ENCODE measurements around the gene KRT80. TPM values are rescaled to one million over a fixed set of nuclear protein-coding genes. Genes with fewer than 3 reads are reported as not detected.
A peak's percentile ranks its signal among the peaks of the same experiment; 100 is the strongest.

Gene KRT80
- total RNA-seq, 1 donor from 2014 or later: not detected

DNA sequence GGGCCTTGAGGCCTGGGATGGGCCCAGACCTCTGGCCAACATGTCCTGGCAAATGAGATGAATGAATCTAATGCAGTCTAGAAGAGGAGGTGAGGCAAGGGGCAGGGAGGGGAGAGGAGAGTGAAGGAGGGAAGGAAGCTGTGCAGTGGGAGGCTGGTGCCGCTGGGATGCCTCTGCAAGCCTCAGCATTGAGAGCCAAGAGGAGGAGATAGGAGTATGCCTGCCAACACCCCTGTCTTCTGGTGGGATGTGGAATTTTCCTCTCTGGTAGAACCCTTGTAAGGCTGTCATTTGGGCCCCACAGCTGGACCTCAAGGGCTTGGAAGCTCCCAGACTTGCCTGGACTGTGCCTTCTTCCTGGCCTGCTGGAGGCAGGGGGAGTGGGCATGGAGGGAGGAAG is 21.9 kb downstream of the KRT80 start:
- DNase-seq (no peak), ATAC-seq (ENCODE audit: poor library complexity) (no peak)
- intact Hi-C loops (cut with DNase I): no loop called here

DNA sequence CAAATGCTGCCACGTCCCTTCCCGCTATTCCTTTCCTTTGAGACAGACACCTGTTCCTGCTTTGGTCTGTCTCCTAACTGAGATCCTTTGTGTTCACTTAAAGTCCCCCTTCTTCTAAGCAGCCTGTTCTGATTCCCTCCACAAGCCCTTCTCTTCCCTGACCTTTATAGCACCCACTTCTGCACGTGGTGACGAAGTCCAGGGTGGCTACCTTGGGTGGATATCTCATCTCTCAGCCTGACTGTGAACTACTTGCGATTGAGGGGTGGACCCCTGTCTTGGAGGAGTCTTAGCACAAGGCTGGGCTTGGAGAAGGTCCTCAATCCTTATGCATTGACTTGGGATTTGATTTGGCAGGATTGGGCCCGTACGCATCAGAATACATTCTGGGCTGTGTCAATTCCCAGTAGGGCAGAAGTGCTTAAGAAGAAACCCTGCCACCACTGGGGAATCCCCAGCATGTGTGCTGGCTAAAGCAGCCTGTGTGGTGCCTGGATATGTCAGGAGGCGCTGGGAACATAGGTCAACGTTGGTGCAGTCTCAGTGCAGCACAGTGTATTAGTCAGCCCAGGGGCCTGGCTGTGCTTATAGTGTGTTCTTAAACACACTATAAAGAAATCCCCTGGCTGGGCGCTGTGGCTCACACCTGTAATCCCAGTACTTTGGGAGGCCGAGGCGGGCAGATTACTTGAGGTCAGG is 23.6 kb downstream of the KRT80 start:
- ATAC-seq (ENCODE audit: poor library complexity): peak; percentile 75
- DNase-seq: no peak
- intact Hi-C loops (cut with DNase I): no loop called here

DNA sequence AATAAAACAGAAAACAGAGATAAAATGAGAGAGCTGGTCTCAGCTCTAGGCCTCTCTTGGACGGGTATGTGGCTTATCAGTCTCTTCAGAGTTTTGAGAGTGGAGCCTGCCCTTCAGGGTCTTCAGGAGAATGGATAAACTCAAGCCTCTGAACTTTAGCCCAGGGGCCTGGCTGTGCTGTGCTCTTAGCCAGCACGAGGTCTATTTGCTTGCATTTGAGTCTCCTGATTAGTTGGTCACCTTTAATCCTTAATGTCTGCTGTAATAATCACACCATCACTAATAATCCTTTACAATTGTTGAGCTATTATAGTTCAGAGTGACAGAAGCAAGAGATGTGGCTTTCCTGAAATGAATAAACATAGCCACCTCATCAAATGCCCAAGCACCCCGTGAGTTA is 24.3 kb downstream of the KRT80 start:
- ATAC-seq (ENCODE audit: poor library complexity): no peak
- intact Hi-C loops (cut with DNase I): no loop called here
- no peak for DNase-seq

DNA sequence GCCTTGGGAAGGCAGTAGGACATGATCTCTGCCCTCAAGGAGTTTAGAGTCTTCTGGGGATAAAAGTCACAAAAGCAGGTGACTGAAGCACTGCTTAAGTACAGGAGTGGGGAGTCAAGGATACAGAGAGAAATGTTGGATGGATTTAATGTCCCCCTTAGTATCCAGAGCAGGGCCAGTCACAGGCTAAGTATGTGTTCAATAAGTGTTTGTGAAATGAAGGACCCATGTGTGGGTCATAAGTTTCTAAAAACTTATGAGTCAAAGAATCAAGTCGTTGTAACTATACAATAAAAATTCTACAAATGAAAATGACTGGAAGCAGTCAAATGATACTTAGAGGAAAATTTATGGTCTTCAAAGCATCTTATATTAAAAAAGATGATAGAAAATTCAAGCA is 25.1 kb downstream of the KRT80 start:
- DNase-seq (no peak), ATAC-seq (ENCODE audit: poor library complexity) (no peak)
- intact Hi-C loops (cut with DNase I): no loop called here

DNA sequence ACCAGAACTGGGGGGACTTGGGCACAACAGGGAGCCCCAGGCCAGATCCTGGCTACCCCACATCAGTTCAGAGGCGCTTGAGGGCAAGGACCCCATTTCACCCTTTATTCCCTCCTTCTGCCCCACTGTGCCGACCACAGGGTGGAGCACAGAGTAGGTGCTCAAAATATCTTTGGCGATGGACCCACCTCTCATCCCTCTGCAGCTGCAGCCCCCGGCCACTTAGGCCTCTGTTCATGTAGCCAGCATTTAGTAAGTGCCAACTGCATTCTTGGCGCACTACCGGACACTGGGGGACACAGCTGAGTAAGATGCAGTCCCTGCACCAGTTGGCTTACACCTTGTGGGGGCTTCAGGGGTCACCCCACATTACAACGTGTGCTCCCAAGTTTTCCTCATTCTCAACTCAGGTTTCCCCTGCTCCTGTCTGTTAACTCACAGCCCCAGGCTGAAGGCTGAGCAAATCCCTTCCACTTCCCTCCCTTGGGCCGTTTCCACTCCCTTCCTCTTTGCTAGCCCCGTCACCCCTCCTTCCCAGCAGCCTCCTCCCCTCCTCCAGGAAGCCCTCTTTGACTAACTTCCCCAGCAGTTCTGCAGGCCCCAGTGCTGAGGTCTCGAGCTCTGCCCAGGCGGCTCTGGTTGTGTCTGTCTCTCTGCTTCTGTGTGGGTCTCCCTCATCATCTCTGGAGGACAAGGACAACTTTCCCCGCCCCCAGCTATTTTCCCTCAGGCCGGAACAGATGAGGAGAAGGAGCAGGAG is 26.5 kb downstream of the KRT80 start:
- DNase-seq: no peak
- intact Hi-C loops (cut with DNase I): no loop called here

DNA sequence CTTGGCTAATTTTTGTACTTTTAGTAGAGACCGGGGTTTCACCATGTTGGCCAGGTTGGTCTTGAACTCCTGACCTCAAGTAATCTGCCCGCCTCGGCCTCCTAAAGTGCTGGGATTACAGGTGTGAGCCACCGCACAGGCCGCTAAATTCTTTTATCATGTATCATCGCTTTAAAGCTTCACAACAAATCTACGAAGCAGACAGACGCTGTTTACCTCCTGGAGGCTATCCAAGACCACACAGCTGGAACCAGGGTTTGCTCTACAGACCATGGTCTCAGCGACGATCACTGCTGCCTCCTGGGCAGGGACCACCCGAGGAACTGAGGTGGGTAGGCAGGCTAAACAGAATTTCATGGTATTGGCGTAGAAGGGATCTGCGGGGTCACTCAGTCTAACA is 27.2 kb downstream of the KRT80 start:
- intact Hi-C loops (cut with DNase I): no loop called here
- no peak for ATAC-seq (ENCODE audit: poor library complexity)
- DNase-seq: no peak

More for the DNA sequence above, 26.5 kb downstream of the KRT80 start:
- ATAC-seq (ENCODE audit: poor library complexity): no peak

DNA sequence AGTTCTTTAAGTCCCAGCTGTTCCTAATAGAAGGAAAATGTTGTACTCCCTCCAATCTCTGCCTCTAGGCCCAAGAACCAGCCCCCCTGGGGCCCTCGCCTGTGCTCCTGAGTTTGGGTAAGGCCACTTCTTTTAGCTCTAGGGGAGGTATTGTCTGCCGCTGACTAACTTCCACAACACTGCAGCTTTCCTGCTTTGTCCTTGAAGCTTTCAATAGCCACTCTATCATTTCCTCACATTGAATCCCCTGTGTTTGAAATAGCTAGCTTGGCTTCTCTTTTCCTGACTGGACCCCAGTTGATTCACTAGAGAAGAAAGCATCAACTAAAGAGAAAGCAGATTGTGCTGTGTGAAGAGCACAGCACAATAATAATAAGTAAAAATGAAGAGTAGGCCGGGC is 28.8 kb downstream of the KRT80 start:
- DNase-seq (no peak), ATAC-seq (ENCODE audit: poor library complexity) (no peak)
- intact Hi-C loops (cut with DNase I): no loop called here

DNA sequence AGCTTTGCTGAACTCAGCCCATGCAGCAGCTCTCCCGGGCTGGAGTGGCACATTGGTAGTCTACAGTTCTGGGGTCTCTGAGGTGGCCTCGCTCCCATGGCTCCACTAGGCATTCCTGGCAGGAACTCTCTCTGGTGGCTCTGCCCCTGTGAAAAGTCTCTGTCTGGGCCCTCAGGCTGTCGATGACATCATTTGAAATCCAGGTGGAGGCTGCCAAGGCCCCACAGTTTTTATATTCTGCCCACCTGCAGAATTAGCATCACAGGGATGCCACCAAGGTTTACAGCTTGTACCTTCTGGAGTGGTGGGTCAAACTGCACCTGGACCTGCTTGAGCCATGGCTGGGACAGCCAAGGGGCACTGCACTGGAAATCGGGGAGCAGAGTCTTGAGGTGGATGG is 31.6 kb downstream of the KRT80 start:
- no peak for DNase-seq
- intact Hi-C loops (cut with DNase I): no loop called here
- no peak for ATAC-seq (ENCODE audit: poor library complexity)

DNA sequence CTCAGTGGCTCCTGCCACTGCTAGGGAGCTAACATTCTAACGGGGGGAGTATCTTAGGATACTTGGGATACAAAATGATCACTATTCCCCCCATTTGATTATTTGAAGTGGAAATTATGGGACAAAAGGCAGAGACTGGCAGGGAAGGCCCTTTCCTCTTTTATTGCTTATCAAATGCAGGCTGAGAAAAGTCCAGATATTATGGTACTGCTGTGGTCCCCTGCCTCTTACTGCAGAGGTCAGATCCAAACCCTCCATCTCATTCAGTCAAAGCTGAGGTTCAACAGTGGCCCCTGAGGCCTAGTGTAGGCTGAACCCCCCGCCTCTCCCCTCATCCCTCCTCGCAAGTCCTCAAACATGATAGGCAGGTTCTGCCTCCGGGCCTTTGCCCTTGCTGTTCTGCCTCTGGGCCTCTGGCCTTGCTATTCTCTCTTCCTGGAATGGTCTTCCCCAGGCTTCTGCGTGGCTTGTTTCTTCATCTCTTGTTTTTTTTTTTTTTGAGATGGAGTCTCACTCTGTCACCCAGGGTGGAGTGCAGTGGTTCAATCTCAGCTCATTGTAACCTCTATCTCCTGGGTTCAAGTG is 34.2 kb downstream of the KRT80 start:
- ATAC-seq (ENCODE audit: poor library complexity) (no peak), DNase-seq (no peak)
- intact Hi-C loops (cut with DNase I): loop anchor here (2.0 to 10.0 kb wide), 4 partner anchors 170 to 827 kb away; no protein-coding TSS in a partner anchor

DNA sequence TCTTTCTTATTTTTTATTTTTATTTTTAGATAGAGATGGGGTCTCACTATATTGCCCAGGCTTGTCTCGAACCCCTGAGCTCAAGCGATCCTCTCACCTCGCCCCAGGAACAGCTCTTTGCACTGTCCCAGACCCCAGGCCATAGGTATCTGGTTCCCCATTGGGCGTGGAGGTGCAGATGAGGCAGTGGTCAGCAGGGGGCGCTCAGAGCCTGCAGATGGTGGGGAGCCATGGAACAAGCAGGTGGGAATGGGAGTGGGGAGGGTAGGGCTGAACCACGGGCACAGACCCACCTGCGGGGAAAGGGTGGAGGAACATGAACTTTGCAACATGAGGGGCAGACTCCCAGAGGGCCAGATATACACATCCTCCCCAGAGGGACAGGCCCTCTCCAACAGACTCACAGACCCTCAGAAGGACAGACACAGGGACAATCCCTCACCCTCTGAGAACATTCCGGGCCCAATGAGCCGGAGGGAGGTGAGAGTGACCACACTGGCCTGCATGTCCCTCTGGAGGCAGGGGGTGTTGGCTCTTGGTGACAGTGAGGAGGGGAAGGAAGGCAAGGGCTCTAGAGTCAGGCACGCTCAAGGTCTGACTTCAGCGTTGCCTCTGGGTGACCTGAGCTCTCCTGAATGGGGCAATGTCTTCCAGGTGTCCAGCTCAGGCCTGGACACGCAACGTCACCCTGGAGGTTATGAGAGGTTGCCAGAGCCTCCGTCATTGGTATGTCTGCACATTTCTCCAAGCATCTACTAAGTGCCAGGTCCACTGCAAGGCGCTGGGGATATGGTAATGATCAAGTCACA is 34.9 kb downstream of the KRT80 start:
- ATAC-seq (ENCODE audit: poor library complexity) (peak; percentile 81), DNase-seq (peak; percentile 85)
- intact Hi-C loops (cut with DNase I): loop anchor here (2.0 to 10.0 kb wide), 4 partner anchors 170 to 828 kb away; no protein-coding TSS in a partner anchor

DNA sequence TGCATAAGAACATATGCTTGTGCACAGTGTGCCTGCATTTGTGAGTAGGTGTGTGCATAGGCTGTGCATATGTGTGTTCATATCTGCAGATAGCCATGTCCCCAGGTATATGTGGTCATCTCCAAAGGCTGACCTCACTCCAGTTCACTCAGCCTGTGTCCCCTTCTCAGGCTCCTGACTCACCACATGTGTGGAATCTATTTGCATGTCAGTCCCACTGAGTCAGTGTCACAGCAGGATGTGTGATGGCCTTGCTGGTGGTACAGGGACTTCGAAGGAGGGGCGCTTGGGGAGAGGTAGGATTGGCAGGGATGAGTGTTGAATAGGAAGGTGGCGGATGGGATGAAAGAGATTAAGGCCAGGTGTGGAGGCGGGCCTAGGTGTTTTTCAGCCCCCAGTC is 35.5 kb downstream of the KRT80 start:
- ATAC-seq (ENCODE audit: poor library complexity) (no peak), DNase-seq (no peak)
- intact Hi-C loops (cut with DNase I): loop anchor here (2.0 to 10.0 kb wide), 4 partner anchors 171 to 828 kb away; no protein-coding TSS in a partner anchor

DNA sequence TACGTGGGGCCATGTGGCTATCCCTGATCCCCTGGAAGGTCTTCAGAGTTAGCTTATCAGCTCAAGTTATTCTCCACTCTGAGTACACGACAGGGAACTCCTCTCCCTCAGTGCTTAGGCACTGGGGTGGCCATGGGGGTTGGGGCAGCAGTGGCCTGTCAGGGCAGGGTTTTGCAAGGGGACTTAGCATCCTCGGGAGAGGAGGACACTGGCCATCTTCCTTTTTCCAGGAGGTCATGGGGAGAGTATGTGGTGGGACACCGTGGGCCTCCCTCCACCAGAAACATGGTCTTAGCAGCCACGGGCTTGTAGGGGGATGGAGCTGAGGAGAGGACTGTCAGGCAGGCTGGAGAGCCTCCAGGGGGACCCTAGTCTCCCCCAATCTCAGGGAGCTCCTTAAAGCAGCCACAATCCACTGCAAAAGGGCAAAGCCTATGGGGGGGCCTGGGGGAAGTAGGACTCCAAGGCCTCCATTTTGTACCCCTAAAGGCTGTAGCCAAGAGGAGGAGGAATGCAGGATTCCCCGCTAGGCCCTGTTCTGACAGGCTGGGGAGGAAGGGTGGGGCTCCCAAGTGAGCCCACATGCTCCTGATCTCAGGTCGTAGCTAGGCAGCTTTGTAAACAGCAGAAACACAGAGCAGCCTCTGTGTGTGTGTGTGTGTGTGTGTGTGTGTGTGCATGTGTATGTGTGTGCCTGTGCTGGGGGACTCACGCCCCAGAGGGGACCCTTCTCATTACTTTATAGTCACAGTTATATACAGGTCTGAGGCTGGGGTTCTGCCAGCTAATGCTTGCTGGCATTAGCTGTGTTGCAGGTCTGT is 36.6 kb downstream of the KRT80 start:
- intact Hi-C loops (cut with DNase I): loop anchor here (5.0 to 10.0 kb wide), 3 partner anchors 172 to 830 kb away; no protein-coding TSS in a partner anchor
- ATAC-seq (ENCODE audit: poor library complexity): no peak
- no peak for DNase-seq

DNA sequence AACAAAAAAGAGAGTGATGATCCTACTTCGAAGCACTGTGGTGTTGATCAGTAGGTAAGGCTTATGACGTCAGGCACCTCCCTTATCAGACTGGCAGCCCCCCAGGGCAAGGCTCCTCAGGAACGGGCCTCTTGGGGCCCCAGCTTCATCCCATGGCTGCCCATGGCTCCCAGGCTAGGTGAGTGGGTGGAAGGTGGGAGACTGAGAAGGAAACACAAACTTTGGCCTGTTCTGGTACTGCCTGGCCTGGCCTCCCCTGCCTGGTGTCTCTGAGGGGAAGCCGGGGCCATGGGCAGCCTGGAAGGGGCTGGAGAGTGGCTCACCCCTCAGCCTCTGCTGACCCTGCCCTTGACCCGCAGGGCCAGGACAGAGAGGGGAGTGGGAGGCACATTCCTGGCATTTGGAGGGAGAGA is 38.9 kb downstream of the KRT80 start:
- no peak for DNase-seq
- no peak for ATAC-seq (ENCODE audit: poor library complexity)

DNA sequence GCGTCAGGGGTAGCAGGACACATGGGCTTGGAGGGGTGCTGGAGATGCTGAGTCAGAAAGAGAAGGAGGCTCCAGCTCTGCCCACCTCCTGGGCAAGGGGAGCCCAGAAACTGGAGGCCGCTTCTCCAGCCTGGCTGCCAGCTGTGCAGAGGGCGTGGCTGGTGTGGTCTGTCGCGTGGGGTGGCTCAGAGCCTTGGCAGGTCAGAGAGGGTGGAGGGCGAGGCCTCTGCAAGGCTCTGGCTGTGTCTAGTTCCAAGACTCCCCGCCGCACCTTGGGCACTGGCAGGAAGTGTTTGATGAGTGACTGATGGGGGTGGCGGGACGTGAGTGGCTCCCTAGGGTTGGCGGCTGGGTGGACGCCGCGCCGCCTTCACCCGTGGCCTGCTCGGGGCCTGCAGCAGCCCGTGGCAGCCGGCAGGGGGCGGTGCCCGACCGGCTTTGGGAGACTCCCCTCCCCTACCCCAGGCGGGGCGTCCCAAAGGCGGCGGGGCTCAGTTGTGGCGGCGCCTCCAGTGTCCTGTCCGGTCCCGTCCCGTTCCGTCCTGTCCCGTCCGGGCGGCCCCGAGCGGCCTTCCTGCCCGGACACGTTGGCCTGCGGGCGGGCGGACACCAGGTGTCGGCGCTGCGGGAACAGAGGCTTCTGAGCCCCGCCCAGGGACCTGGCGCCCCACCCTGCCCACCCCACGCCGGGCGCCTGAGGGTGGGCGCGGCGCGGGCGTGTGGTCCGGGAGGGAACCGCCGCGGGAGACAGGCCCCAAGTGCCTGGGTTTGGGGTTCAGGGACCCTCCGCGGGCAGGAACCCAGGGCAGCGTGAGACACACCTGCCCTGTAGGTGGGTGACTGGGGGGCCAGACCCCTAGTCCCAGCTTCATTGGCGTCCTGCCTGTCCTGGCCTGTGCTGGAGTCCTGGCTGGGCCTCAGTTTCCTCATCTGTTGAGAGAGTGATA is 39.7 kb downstream of the KRT80 start:
- peak; percentile 75 for ATAC-seq (ENCODE audit: poor library complexity)
- intact Hi-C loops (cut with DNase I): loop anchor here (10.0 kb wide), 2 partner anchors 433 to 833 kb away; no protein-coding TSS in a partner anchor
- peak; percentile 84 for DNase-seq

More for the DNA sequence above, 38.9 kb downstream of the KRT80 start:
- intact Hi-C loops (cut with DNase I): loop anchor here (10.0 kb wide), 2 partner anchors 432 to 832 kb away; no protein-coding TSS in a partner anchor

DNA sequence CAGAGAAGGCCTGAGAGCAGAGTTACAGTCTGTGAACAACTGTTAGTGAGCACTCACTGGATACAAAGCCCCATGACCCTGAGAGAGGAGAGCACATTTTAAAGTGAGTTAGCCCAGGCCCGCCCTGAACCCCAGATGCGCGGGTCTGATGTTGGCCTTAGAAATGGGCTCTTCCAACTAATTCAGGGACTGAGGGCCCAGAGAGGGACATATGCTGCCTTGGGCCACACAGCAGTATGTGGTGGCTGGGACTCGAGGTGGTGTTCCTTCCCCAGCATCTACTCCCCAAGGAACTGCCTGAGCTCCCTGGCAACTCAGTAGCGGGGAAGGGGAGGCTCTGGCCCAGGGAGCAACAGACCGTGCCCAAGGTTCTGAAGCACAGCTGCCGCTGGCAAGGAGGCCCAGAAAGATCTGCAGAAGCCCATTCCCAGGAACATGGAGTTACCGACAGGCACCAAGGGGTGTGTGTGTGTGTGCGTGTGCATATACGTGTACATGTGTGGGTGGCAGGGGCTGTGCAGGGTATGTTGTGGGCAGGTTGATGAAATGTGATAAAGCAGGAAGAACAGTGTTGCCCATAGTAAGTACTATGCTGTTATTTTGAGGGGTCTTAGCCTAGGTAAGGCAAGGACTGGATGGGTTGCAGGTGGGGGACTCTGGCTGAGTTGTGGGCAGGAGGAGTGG is 40.5 kb downstream of the KRT80 start:
- DNase-seq: peak; percentile 31
- no peak for ATAC-seq (ENCODE audit: poor library complexity)
- intact Hi-C loops (cut with DNase I): loop anchor here (10.0 kb wide), 2 partner anchors 434 to 834 kb away; no protein-coding TSS in a partner anchor

DNA sequence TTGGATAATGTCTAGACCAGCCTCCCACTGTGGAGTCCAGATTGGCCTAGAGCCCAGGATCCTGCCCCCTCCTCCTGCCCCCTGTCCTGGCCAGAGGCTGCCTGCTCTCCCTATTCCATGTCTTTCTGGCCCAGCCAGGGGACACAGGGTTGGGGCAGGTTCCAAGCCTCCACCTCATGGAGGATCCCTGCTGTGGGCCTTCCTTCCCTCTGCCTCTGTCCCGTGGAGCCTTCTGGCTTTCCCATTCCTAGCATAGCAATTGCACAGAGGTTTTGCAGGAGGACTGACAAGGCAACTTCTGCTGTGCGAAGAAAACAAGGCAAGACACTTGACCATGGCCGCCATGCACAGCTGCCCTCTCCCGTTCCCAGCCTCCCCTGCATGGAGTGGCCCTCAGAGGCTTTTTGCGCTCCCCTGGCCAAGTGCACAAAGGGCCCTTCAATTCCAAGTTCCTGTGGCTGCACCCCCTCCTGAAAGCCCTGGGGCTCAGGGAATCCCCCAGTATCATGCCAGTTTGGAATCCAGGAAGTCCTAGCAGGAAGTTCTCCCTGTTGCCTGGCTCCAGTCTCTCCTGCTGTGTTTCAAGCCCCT is 42.1 kb downstream of the KRT80 start:
- ATAC-seq (ENCODE audit: poor library complexity) (no peak), DNase-seq (peak; percentile 35)
- intact Hi-C loops (cut with DNase I): loop anchor here (10.0 kb wide), 2 partner anchors 435 to 835 kb away; no protein-coding TSS in a partner anchor
